ENCODE measurements around the gene MMP10.

The MMP10 gene

DNA sequence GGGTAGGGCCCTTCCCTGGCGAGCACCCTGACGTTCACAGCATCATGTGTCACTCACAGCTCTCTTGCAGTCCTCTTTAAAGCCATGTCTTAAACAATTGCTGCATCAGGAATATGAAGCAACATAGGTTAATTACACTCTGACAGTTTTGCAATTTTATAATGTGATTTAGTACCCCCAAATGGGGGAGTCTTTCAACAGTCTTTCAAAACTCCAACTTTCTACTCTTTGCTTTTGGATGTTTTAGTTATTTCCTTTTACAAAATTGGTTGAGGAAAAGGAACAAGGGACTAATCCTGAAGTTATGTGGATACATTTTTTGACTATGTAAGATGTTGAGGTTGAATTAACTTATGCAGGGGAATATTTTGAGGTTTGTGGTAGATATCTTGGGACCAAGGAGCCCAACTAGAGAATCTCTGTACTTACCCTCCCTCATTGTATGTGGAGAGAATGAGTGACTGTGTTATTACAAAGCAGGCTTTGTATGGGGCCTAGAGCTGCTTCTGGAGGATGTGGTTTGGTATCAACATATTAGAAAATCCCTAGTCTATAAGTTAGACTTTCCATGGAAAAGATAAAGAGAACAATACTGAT, 55.4 kb downstream of the MMP10 start, which contains the start of gene MMP8:
TSS of gene MMP8 (minus strand) at position 51 of the 597 bp plus-strand sequence. CDS start 99 bp downstream, outside the sequence.
- DNase-seq, result no peak

- DNase-seq, result no peak
Observed at GRCh38 chr11:102722821-102723220, 57.6 kb downstream of the MMP10 start.
